GM23338 (cell line): ENCODE measurements around the gene GPR183. TPM values are rescaled to one million over a fixed set of nuclear protein-coding genes. Genes with fewer than 3 reads are reported as not detected.
"Not testable (repeated sequence)": the region's sequence is repeated elsewhere in the genome, so short reads cannot be mapped to it uniquely, and the experiment has no call there.

ENCODE experiments used
- ATAC-seq: fragments of 200-7000 bp; cut with Tn5 transposase; 3 replicates; pipeline ENCODE4 v1.9.1; 2020
- DNase-seq: peaks from one replicate; pipeline ENCODE4 v3.0.0-alpha.2; 2015; ENCODE audit warnings: low spot score
- H2AFZ ChIP-seq: fragments of 200-600 bp; sonication (generic); 2 replicates; pipeline ENCODE4 v1.8.0; 2016; ENCODE audit warnings: antibody characterized with exemption, mild to moderate bottlenecking, moderate library complexity
- H3F3A ChIP-seq: fragments of 200-600 bp; sonication (generic); replicated peaks from 2 replicates; pipeline ENCODE4 v1.8.0; 2017; ENCODE audit warnings: antibody characterized with exemption, mixed run types, low read depth
- H3K27ac ChIP-seq: fragments of 200-600 bp; sonication (generic); 2 replicates; pipeline ENCODE4 v1.6.1; 2016; ENCODE audit warnings: low read depth
- H3K27me3 ChIP-seq: fragments of 200-600 bp; sonication (generic); 2 replicates; pipeline ENCODE4 v1.8.0; 2016; ENCODE audit warnings: mild to moderate bottlenecking, mixed run types, moderate library complexity; ENCODE audit not compliant: insufficient read depth
- H3K36me3 ChIP-seq: fragments of 200-600 bp; sonication (generic); 2 replicates; pipeline ENCODE4 v1.8.0; 2016; ENCODE audit warnings: mild to moderate bottlenecking; ENCODE audit not compliant: insufficient read depth
- H3K4me1 ChIP-seq: fragments of 200-600 bp; sonication (generic); 2 replicates; pipeline ENCODE4 v1.8.0; 2016; ENCODE audit warnings: mild to moderate bottlenecking, moderate library complexity; ENCODE audit not compliant: insufficient read depth
- H3K4me2 ChIP-seq: fragments of 200-600 bp; sonication (generic); 2 replicates; pipeline ENCODE4 v1.7.1; 2017; ENCODE audit warnings: mixed run types
- H3K4me3 ChIP-seq: fragments of 200-600 bp; sonication (generic); 2 replicates; pipeline ENCODE4 v1.6.1; 2016; ENCODE audit warnings: mixed run types
- H3K79me2 ChIP-seq: fragments of 200-600 bp; sonication (generic); replicated peaks from 2 replicates; pipeline ENCODE4 v1.8.0; 2017; ENCODE audit warnings: mild to moderate bottlenecking; ENCODE audit not compliant: insufficient read depth
- H3K9me2 ChIP-seq: fragments of 200-600 bp; sonication (generic); 2 replicates; pipeline ENCODE4 v1.8.0; 2017; ENCODE audit not compliant: insufficient read depth
- H4K20me1 ChIP-seq: fragments of 200-600 bp; sonication (generic); replicated peaks from 2 replicates; pipeline ENCODE4 v1.8.0; 2017; ENCODE audit warnings: mild to moderate bottlenecking; ENCODE audit not compliant: insufficient read depth
- H3K27ac Mint-ChIP-seq: 2 replicates; pipeline ENCODE4 v1.8.0; 2020; ENCODE audit warnings: inconsistent platforms, mild to moderate bottlenecking, moderate library complexity, mixed read lengths
- H3K27me3 Mint-ChIP-seq: 3 replicates; pipeline ENCODE4 v1.8.0; 2022; ENCODE audit warnings: low read depth, mild to moderate bottlenecking, moderate library complexity, mixed read lengths, inconsistent platforms; ENCODE audit not compliant: insufficient read depth, poor library complexity
- H3K36me3 Mint-ChIP-seq: 3 replicates; pipeline ENCODE4 v1.8.0; 2021; ENCODE audit warnings: low read depth, mild to moderate bottlenecking, inconsistent platforms, moderate library complexity, mixed read lengths
- H3K4me1 Mint-ChIP-seq: 3 replicates; pipeline ENCODE4 v1.8.0; 2020; ENCODE audit warnings: mild to moderate bottlenecking, inconsistent platforms, mixed read lengths
- H3K4me3 Mint-ChIP-seq: 3 replicates; pipeline ENCODE4 v1.8.0; 2021; ENCODE audit warnings: moderate library complexity, mild to moderate bottlenecking, inconsistent platforms, mixed read lengths
- H3K9me3 Mint-ChIP-seq: 3 replicates; pipeline ENCODE4 v1.8.0; 2020; ENCODE audit warnings: moderate library complexity, mild to moderate bottlenecking, inconsistent platforms, mixed read lengths
- CTCF ChIP-seq, 2 experiments: fragments of 200-600 bp in 1 of 2; sonication (generic) in 1 of 2; conservative IDR thresholded peaks; 2 replicates each; pipeline versions ENCODE4 v1.5.1 to v1.6.1; 2016 to 2017; ENCODE audit warnings: antibody characterized with exemption in 2 of 2, low read depth in 2 of 2, mild to moderate bottlenecking in 2 of 2, moderate library complexity in 1 of 2
- EZH2 ChIP-seq: fragments of 200-600 bp; sonication (generic); IDR thresholded peaks from one replicate; pipeline ENCODE4 v1.8.0; 2017; ENCODE audit warnings: antibody characterized with exemption, mild to moderate bottlenecking, low read depth; ENCODE audit not compliant: unreplicated experiment
- EZH2phosphoT487 ChIP-seq: fragments of 200-600 bp; sonication (generic); IDR thresholded peaks from one replicate; pipeline ENCODE4 v1.8.1; 2018; ENCODE audit warnings: antibody characterized with exemption; ENCODE audit not compliant: unreplicated experiment
- NANOG ChIP-seq: IDR thresholded peaks from 2 replicates; pipeline ENCODE4 v1.6.1; 2016; ENCODE audit warnings: antibody characterized with exemption, borderline replicate concordance
- REST ChIP-seq: IDR thresholded peaks from one replicate; pipeline ENCODE4 v1.6.1; 2018; ENCODE audit warnings: antibody characterized with exemption; ENCODE audit not compliant: unreplicated experiment
- STAT1 ChIP-seq: IDR thresholded peaks from one replicate; pipeline ENCODE4 v1.6.1; 2016; ENCODE audit warnings: antibody characterized with exemption; ENCODE audit not compliant: unreplicated experiment
- ZNF114 ChIP-seq: fragments of 250-450 bp; sonication (Bioruptor Pico); IDR thresholded peaks from 2 replicates; pipeline ENCODE4 v1.5.0; 2020; ENCODE audit warnings: mild to moderate bottlenecking, moderate library complexity
- ZNF331 ChIP-seq: fragments of 250-450 bp; sonication (Bioruptor Pico); IDR thresholded peaks from 2 replicates; pipeline ENCODE4 v1.5.0; 2020; ENCODE audit warnings: low read depth, mild to moderate bottlenecking, moderate library complexity
- polyA plus RNA-seq: library from polyadenylated mRNA; unstranded; fragments of >200 nt; fragmentation: Nextera tagmentation; extraction: Ambion mirVana; gene quantifications from 2 replicates; pipeline ENCODE4 v1.2.1, GENCODE V29; 2016
- total RNA-seq: library from RNA; depleted of rRNA; stranded (reverse); fragments of >200 nt; shearing (Covaris generic); gene quantifications from 2 replicates; pipeline ENCODE4 v1.2.3, GENCODE V29; 2014

GPR183 gene
- total and polyA plus RNA-seq, 2 experiments from 2014 or later = 0.78 TPM; not detected in 1

- not testable (repeated sequence) for H4K20me1 ChIP-seq, H3K27ac ChIP-seq, H3K9me2 ChIP-seq, H3K27me3 ChIP-seq, ATAC-seq, DNase-seq, H3K4me2 ChIP-seq, H3K4me3 Mint-ChIP-seq, H2AFZ ChIP-seq, H3K4me3 ChIP-seq, H3K9me3 Mint-ChIP-seq, H3K36me3 ChIP-seq, H3K4me1 ChIP-seq, H3K27ac Mint-ChIP-seq, H3F3A ChIP-seq, H3K27me3 Mint-ChIP-seq
- Mint-ChIP-seq H3K36me3 (peaks cover 30% of the 10 kb centered on the region), H3K4me1 (peaks cover 12% of the 10 kb centered on the region)
- H3K79me2 ChIP-seq = 0 out of 2 replicates have a peak, but pooled peaks cover 10% of the 10 kb centered on the region
These were observed 57.6 kb downstream of the GPR183 start for GRCh38 chr13:99249606-99250005.

- DNase-seq, H3K27ac ChIP-seq, H4K20me1 ChIP-seq, H3K4me3 Mint-ChIP-seq, H3K27me3 ChIP-seq, H3K9me2 ChIP-seq, H3K4me2 ChIP-seq, H3K9me3 Mint-ChIP-seq, ATAC-seq, H3K4me1 ChIP-seq, H3K4me3 ChIP-seq, H3K27ac Mint-ChIP-seq, H3K36me3 ChIP-seq, H3K27me3 Mint-ChIP-seq, H2AFZ ChIP-seq, H3F3A ChIP-seq: not testable (repeated sequence)
- H3K79me2 ChIP-seq = 0 out of 2 replicates have a peak, but pooled peaks cover 10% of the 10 kb centered on the region
- peaks cover 12% of the 10 kb centered on the region for H3K4me1 Mint-ChIP-seq
- H3K36me3 Mint-ChIP-seq = peaks cover 32% of the 10 kb centered on the region
These were observed 58.0 kb downstream of the GPR183 start for GRCh38 chr13:99249178-99249577.

GRCh38 chr13:99246100-99246499 lies 61.1 kb downstream of the GPR183 start:
- Histone ChIP-seq H3K79me2 (peaks cover 5% of the 10 kb centered on the region; the same call in 1 of the 2 replicates), H3K27me3 (no peaks in the 10 kb centered on the region), H3K4me2 (no peak overlapping the region), H3K4me3 (no peak overlapping the region), H3F3A (no peaks in the 10 kb centered on the region), H3K4me1 (peaks cover 9% of the 10 kb centered on the region; the same call in 1 of the 2 replicates), H4K20me1 (peaks cover 3% of the 10 kb centered on the region; the same call in 1 of the 2 replicates), H3K9me2 (no peaks in the 10 kb centered on the region), H3K27ac (no peak overlapping the region), H2AFZ (no peak overlapping the region), H3K36me3 (peaks cover 11% of the 10 kb centered on the region)
- Mint-ChIP-seq H3K4me3 (no peak overlapping the region), H3K27ac (no peak overlapping the region), H3K27me3 (no peaks in the 10 kb centered on the region), H3K9me3 (peaks cover 7% of the 10 kb centered on the region), H3K4me1 (peaks cover 3% of the 10 kb centered on the region), H3K36me3 (peaks cover 49% of the 10 kb centered on the region)
- no peak for DNase-seq
- ATAC-seq = no peak
- TF ChIP-seq ZNF331 (CRISPR knock-in tag) (no peak), STAT1 (no peak), NANOG (no peak), EZH2phosphoT487 (no peak), REST (no peak), CTCF (conservative IDR thresholded peaks at IDR 0.05; ENCODE audit: low read depth in 2 of 2) (no peak), EZH2 (no peak), ZNF114 (CRISPR knock-in tag) (no peak)
